K562 (cell line): ENCODE results near the gene POLR2J3. TPM values are rescaled to one million over a fixed set of nuclear protein-coding genes. Genes with fewer than 3 reads are reported as not detected.
"Not testable (repeated sequence)": the region's sequence is repeated elsewhere in the genome, so short reads cannot be mapped to it uniquely, and the experiment has no call there.

Experiments used
- ATAC-seq: fragments of 200-7000 bp; cut with Tn5 transposase; 3 replicates; pipeline ENCODE4 v1.9.1; 2020; ENCODE audit warnings: moderate library complexity
- BruUV-seq: library from RNA; stranded (reverse); fragments of 400-500 nt; replicated peaks from 2 replicates; lab custom pipeline; 2021; lab: Mats Ljungman, UMichigan
- CTCF ChIA-PET: fragments of 300-600 bp; formaldehyde crosslinking; extraction: SDS; loops from one replicate; lab custom pipeline; 2021; ENCODE audit warnings: low intra/inter-chr PET ratio; lab: Yijun Ruan, JAX
- POLR2A ChIA-PET: fragments of 300-600, 350-650 bp; sonication (Branson Sonifier 250); formaldehyde crosslinking; extraction: SDS; loops from one replicate; lab custom pipeline; 2021; ENCODE audit warnings: antibody characterized with exemption, inconsistent platforms; lab: Yijun Ruan, JAX
- DNase-seq, 4 experiments: peaks; one replicate each; pipeline versions ENCODE4 v3.0.0 to v3.0.0-alpha.2; 2011 to 2018; ENCODE audit warnings: low spot score in 3 of 4, mixed read lengths in 3 of 4; ENCODE audit errors: extremely low read depth in 1 of 4
- FAIRE-seq: peaks from 2 replicates; lab custom pipeline; 2011; peaks lifted over from hg19 to GRCh38; lab: Jason Lieb, UNC
- H2AFZ ChIP-seq: 2 replicates; pipeline ENCODE4 v1.6.0; 2011; ENCODE audit warnings: low read depth, low read length, control low read depth, inconsistent platforms
- H3K27ac ChIP-seq: fragments of 200-600 bp; 3 replicates; pipeline ENCODE4 v1.8.0; 2011; ENCODE audit warnings: low read depth, mild to moderate bottlenecking, control low read depth, inconsistent platforms, low read length, moderate library complexity, mixed read lengths; ENCODE audit errors: extremely low read depth
- H3K27me3 ChIP-seq, 2 experiments: fragments of 300-600 bp in 1 of 2; 2 replicates in 1 of 2; 3 replicates in 1 of 2; pipeline versions ENCODE4 v1.6.0 to v1.8.0; 2011; ENCODE audit warnings: inconsistent platforms in 2 of 2, low read length in 2 of 2, mild to moderate bottlenecking in 1 of 2, mixed read lengths in 1 of 2, moderate library complexity in 1 of 2; ENCODE audit not compliant: control insufficient read depth in 2 of 2, insufficient read depth in 2 of 2
- H3K36me3 ChIP-seq: fragments of 300-600 bp; 3 replicates; pipeline ENCODE4 v1.8.0; 2011; ENCODE audit warnings: mild to moderate bottlenecking, low read length, inconsistent platforms; ENCODE audit not compliant: control insufficient read depth, insufficient read depth
- H3K4me1 ChIP-seq, 2 experiments: fragments of 200-600 bp in 1 of 2; replicated peaks in 1 of 2; 2 replicates in 1 of 2; 3 replicates in 1 of 2; pipeline versions ENCODE4 v1.5.1 to v1.8.0; 2011; ENCODE audit warnings: inconsistent platforms in 2 of 2, low read length in 2 of 2, mild to moderate bottlenecking in 1 of 2, mixed read lengths in 1 of 2, moderate library complexity in 1 of 2; ENCODE audit not compliant: control insufficient read depth in 2 of 2, insufficient read depth in 2 of 2
- H3K4me2 ChIP-seq: 2 replicates; pipeline ENCODE4 v1.6.1; 2011; ENCODE audit warnings: low read length, control low read depth, inconsistent platforms, mixed read lengths; ENCODE audit not compliant: insufficient read depth
- H3K4me3 ChIP-seq: fragments of 200-600 bp; sonication (generic), shearing (Covaris generic); 2 replicates; pipeline ENCODE4 v1.5.1; 2016; ENCODE audit warnings: control low read depth, inconsistent platforms
- H3K79me2 ChIP-seq: fragments of 200-600 bp; 3 replicates; pipeline ENCODE4 v1.8.0; 2011; ENCODE audit warnings: low read length, inconsistent platforms; ENCODE audit not compliant: control insufficient read depth, insufficient read depth
- H3K9ac ChIP-seq, 2 experiments: 2 replicates each; pipeline versions ENCODE4 v1.6.0 to v1.6.1; 2011; ENCODE audit warnings: low read depth in 2 of 2, low read length in 2 of 2, control low read depth in 1 of 2, inconsistent platforms in 1 of 2, mild to moderate bottlenecking in 1 of 2, mixed read lengths in 1 of 2; ENCODE audit not compliant: insufficient read depth in 1 of 2
- H3K9me1 ChIP-seq: one replicate; pipeline ENCODE4 v1.6.0; 2011; ENCODE audit warnings: inconsistent platforms, mild to moderate bottlenecking, low read length, moderate library complexity; ENCODE audit not compliant: control insufficient read depth, insufficient read depth
- H3K9me3 ChIP-seq: replicated peaks from 2 replicates; pipeline ENCODE4 v1.5.1; 2011; ENCODE audit warnings: low read depth, low read length, inconsistent platforms; ENCODE audit not compliant: control insufficient read depth, insufficient read depth
- H4K20me1 ChIP-seq: replicated peaks from 2 replicates; pipeline ENCODE4 v1.6.1; 2011; ENCODE audit warnings: low read length, inconsistent platforms, mixed read lengths; ENCODE audit not compliant: control insufficient read depth, insufficient read depth
- C11orf30 ChIP-seq: fragments of 450-650 bp; IDR thresholded peaks from 2 replicates; pipeline ENCODE4 v1.6.1; 2016; ENCODE audit warnings: low read depth, mild to moderate bottlenecking
- EP400 ChIP-seq: fragments of 450-650 bp; IDR thresholded peaks from 2 replicates; pipeline ENCODE4 v1.6.1; 2017; ENCODE audit warnings: antibody characterized with exemption, mild to moderate bottlenecking, moderate library complexity
- GABPA ChIP-seq: fragments of 200-800 bp; sonication (Bioruptor generic); conservative IDR thresholded peaks from 2 replicates; pipeline ENCODE4 v1.6.1; 2016; ENCODE audit warnings: low read depth, missing genetic modification characterization, missing compliant biosample characterization
- HCFC1 ChIP-seq: IDR thresholded peaks from 2 replicates; pipeline ENCODE4 v1.6.1; 2012; ENCODE audit warnings: low read depth, low read length, improper control_type of control experiment
- HNRNPLL ChIP-seq: fragments of 200-400 bp; formaldehyde crosslinking; IDR thresholded peaks from 2 replicates; pipeline ENCODE4 v1.6.1; 2017; ENCODE audit warnings: low read length, low read depth, mild to moderate bottlenecking; ENCODE audit not compliant: poor library complexity, severe bottlenecking
- POLR2G ChIP-seq: fragments of 200-400 bp; formaldehyde crosslinking; IDR thresholded peaks from 2 replicates; pipeline ENCODE4 v1.6.1; 2017; ENCODE audit warnings: low read depth, mild to moderate bottlenecking, antibody characterized with exemption, low read length, moderate library complexity
- RBBP5 ChIP-seq: fragments of 200-600 bp; sonication (generic); IDR thresholded peaks from 2 replicates; pipeline ENCODE4 v1.6.1; 2012; ENCODE audit warnings: borderline replicate concordance, mild to moderate bottlenecking, low read length, control low read depth, inconsistent platforms; ENCODE audit not compliant: insufficient read depth, poor library complexity, severe bottlenecking
- SIN3A ChIP-seq, 2 experiments: fragments of 150-350 bp in 1 of 2; IDR thresholded peaks; 2 replicates each; pipeline ENCODE4 v1.6.1; 2011 to 2016; ENCODE audit warnings: borderline replicate concordance in 2 of 2, low read depth in 2 of 2, low read length in 2 of 2, mild to moderate bottlenecking in 2 of 2, moderate library complexity in 2 of 2; ENCODE audit not compliant: control insufficient read depth in 1 of 2
- SIN3B ChIP-seq: fragments of 450-650 bp; IDR thresholded peaks from 2 replicates; pipeline ENCODE4 v1.6.1; 2017; ENCODE audit warnings: low read depth, mild to moderate bottlenecking, moderate library complexity
- WGBS: fragments of 100-300 bp; shearing (Covaris generic); methylation state at CpG from one replicate; pipeline ENCODE4 v1.1.6; 2016; ENCODE audit warnings: low coverage, mixed read lengths; ENCODE audit not compliant: insufficient coverage; ENCODE audit errors: missing lambda C conversion rate; 5-methylcytosine and 5-hydroxymethylcytosine counted together
- in situ Hi-C: fragments of 300-500 bp; cut with MboI; formaldehyde crosslinking; loops from 4 replicates; pipeline ENCODE4 v1.15.0; 2018; ENCODE audit warnings: inconsistent platforms, mixed read lengths
- intact Hi-C: fragments of 100-400 bp; cut with micrococcal nuclease; formaldehyde crosslinking; loops from 2 replicates; pipeline ENCODE4 v1.14.2; 2022
- polyA plus RNA-seq, 8 experiments: library from polyadenylated mRNA; depleted of rRNA in 4 of 8; stranded (reverse) in 5 of 8; unstranded in 3 of 8; fragments of >200 nt; fragmentation: Nextera tagmentation in 2 of 8; fragmentation: Illumina TruSeq in 1 of 8; extraction: Ambion mirVana in 2 of 8; extraction: Trizol in 1 of 8; gene quantifications; 2 replicates each; pipeline versions ENCODE4 v1.2.1 to v1.2.3, GENCODE V29; 2011 to 2014; ENCODE audit warnings: inconsistent platforms in 1 of 8, missing spikeins in 1 of 8
- total RNA-seq, 7 experiments: library from RNA; depleted of rRNA in 6 of 7; stranded (reverse); fragments of >200 nt in 6 of 7; fragmentation: Illumina TruSeq in 2 of 7; extraction: Trizol in 2 of 7; gene quantifications; 2 replicates each; pipeline versions ENCODE4 v1.2.1 to v1.2.3, GENCODE V29; 2011 to 2021; ENCODE audit warnings: low replicate concordance in 1 of 7
- TF ChIP-seq, protein P1 (sequence below): conservative IDR thresholded peaks from 2 replicates; pipeline ENCODE4 v1.6.1; 2011; ENCODE audit warnings: low read depth, mild to moderate bottlenecking, low read length; ENCODE audit not compliant: control insufficient read depth
- TF ChIP-seq, protein P2 (sequence below): IDR thresholded peaks from 2 replicates; pipeline ENCODE4 v1.6.1; 2011; ENCODE audit warnings: borderline replicate concordance, low read depth, mild to moderate bottlenecking, moderate library complexity, low read length; ENCODE audit not compliant: insufficient read depth, poor library complexity, severe bottlenecking

Gene POLR2J3
- total and polyA plus RNA-seq, 9 of the 15 experiments (the other 6 are each of a cell fraction or from before 2014, with no cell fraction given), result 35.5 to 170 (median 62.9) TPM

DNA sequence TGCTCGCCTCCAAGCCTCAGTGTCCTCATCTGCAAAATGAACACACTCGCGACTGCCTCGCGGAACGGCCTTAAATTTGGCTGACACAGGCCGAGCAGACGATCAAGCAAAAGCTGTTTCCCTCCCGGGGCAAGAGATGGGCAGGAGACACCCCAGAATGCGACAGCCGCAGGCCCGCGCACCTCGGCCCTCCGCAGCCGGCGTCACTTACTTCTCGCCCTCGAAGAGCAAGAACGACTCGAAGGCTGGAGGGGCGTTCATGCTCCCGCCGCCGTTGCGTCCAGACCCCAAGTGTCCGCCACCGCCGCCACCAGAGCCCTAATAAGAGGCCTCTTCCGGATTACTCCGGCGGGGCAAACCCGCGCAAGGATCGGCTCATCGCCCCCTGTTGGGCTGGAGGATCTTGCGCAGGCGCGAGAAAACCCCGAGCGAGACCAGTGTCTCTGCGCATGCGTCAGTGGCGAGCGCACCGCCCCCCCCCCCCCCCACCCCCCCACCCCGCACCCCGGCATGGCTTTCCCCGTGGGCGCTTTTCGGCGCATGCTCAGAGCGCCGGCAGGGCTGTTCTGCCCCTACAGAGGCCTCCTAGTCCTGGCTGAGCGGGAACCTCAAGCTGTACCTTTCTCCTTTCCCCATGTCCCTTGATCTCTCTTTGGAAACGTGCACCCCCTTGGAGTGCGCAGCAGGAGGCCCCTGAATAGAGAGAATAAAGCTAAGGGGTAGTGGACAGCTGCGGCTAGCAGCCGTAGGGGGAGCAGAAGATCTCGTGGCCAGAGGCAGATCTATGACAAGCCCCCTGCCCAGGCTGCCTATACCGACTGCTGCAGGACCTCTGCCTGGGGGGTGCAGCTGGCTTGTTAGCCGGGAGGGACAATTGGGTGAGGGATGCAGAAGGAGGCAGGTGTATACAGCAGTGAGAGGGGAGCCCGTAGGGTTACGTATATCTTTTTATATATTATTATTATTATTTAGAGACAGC, at the start of gene POLR2J3 (continued):
- TF ChIP-seq, protein P1, sequence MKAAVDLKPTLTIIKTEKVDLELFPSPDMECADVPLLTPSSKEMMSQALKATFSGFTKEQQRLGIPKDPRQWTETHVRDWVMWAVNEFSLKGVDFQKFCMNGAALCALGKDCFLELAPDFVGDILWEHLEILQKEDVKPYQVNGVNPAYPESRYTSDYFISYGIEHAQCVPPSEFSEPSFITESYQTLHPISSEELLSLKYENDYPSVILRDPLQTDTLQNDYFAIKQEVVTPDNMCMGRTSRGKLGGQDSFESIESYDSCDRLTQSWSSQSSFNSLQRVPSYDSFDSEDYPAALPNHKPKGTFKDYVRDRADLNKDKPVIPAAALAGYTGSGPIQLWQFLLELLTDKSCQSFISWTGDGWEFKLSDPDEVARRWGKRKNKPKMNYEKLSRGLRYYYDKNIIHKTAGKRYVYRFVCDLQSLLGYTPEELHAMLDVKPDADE, result 0 out of 2 replicates have a peak, but pooled peaks have one; percentile 31
- TF ChIP-seq HNRNPLL (peak; percentile 20), EP400 (0 out of 2 replicates have a peak, but pooled peaks have one; percentile 15), GABPA (tag) (peak; percentile 79), SIN3B (peak; percentile 68), C11orf30 (peak; percentile 66), POLR2G (peak; percentile 75), HCFC1 (peak; percentile 52), SIN3A (IDR thresholded peaks at IDR 0.05; ENCODE audit: borderline replicate concordance in 2 of 2, control insufficient read depth in 1 of 2, low read depth in 2 of 2, low read length in 2 of 2) (peak in 1 of 2 experiments; percentile 36; a peak in 1 of 4 replicates), RBBP5 (peak; percentile 64)
- TF ChIP-seq, protein P2, sequence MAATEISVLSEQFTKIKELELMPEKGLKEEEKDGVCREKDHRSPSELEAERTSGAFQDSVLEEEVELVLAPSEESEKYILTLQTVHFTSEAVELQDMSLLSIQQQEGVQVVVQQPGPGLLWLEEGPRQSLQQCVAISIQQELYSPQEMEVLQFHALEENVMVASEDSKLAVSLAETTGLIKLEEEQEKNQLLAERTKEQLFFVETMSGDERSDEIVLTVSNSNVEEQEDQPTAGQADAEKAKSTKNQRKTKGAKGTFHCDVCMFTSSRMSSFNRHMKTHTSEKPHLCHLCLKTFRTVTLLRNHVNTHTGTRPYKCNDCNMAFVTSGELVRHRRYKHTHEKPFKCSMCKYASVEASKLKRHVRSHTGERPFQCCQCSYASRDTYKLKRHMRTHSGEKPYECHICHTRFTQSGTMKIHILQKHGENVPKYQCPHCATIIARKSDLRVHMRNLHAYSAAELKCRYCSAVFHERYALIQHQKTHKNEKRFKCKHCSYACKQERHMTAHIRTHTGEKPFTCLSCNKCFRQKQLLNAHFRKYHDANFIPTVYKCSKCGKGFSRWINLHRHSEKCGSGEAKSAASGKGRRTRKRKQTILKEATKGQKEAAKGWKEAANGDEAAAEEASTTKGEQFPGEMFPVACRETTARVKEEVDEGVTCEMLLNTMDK, result peak; percentile 56

DNA sequence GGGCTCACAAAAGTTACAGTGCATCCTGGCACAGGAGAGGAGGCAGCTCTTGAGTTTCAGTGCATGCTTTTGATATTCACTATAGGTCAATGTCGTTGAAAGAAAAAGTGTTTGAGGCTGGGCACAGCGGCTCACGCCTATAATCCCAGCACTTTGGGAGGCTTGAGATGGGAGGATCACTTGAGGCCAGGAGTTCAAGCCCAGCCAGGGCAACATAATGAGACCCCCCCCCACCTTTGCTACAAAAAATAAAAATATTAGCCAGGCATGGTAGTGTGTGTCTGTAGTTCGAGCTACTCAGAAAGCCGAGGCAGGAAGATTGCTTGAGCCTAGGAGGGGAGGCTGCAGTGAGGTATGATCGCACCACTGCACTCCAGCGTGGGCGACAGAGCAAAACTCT, 45.7 kb upstream of the POLR2J3 start:
- H3K27ac ChIP-seq, intact Hi-C loops, FAIRE-seq, H3K79me2 ChIP-seq, H3K4me2 ChIP-seq, ATAC-seq, H3K4me1 ChIP-seq, H3K9me3 ChIP-seq, H3K36me3 ChIP-seq, H4K20me1 ChIP-seq, H2AFZ ChIP-seq, H3K9ac ChIP-seq, H3K4me3 ChIP-seq, CTCF ChIA-PET, BruUV-seq, POLR2A ChIA-PET, H3K9me1 ChIP-seq, H3K27me3 ChIP-seq: not testable (repeated sequence)
- WGBS, result 29% methylated on average over 3 of the region's 8 CpGs
- DNase-seq, result peak in 1 of 4 experiments; percentile 2
- in situ Hi-C loops, result loop anchor here (5.0 kb wide), 1 partner anchor 96 kb away; no protein-coding TSS in a partner anchor
